DMS153 treated with DMSO at 0.1 percent for 48 hours (cell line): Measurements from ENCODE around the gene SH2D2A.

Source experiments
- DNase-seq: peaks from one replicate; lab custom pipeline; 2025; ENCODE audit not compliant: unreplicated experiment; lab: John Stamatoyannopoulos, UW

SH2D2A gene

DNA sequence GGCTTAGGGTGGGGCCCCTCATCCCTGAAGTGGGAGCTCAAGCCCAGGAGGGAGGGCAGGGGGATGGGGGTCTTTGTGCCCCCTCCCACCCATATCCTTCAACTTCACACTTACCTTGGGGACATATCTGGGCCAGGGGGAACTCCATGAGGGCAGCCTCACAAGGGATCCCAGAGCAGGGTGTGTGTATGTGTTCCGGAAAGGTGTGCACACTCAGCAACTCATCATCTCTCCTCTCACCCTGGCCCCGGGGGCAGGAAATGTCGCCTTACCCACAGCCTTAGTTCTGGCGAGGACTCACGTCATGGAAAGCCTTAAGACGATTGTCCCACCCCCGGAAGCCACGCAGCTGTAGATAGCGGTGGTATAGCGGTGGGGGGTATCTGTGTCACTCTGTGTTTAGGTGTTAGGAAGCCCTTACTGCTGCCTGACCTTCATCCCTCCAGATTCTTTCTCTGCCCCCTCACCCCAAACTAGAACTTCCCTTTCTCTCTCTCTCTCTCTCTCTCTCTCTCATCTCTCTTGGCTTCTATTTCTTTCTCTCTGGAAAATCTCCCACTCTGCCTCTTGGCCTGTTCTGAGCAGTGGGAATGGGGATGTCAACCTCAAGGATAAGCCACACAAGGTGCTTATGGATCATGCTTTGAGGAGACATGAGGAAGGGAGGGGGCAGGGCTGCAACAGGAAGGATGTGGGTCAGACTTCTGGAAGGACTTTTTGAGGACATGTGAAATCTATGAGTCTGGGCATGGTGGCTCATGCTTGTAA is at the start of gene SH2D2A:
TSS of gene SH2D2A (minus strand) at position 288 of the 768 bp plus-strand sequence. CDS start at position 148, 140 bp downstream.
- DNase-seq: no peak

GRCh38 chr1:156865865-156866248 is 49.2 kb upstream of the SH2D2A start:
- no peak for DNase-seq

DNA sequence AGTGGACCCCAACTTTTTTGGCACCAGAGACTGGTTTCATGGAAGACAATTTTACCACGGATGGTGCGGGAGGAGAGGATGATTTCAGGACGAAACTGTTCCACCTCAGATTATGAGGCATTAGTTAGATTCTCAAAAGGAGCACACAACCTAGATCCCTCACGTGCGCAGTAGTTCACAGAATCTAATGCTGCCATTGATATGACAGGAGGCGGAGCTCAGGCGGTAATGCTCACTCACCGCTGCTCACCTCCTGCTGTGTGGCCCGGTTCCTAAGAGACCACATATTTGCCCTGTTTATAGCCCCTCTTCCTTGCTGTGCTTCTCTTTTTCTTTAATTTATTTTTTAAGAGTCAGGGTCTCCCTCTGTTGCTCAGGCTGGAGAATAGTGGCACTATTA is 48.6 kb upstream of the SH2D2A start:
- DNase-seq: no peak

GRCh38 chr1:156864796-156865195 is 48.1 kb upstream of the SH2D2A start:
- DNase-seq: no peak

- DNase-seq: no peak
Observed at GRCh38 chr1:156863631-156864030, 47.0 kb upstream of the SH2D2A start.

- DNase-seq: no peak
Observed at GRCh38 chr1:156862997-156863599, 46.5 kb upstream of the SH2D2A start.

DNA sequence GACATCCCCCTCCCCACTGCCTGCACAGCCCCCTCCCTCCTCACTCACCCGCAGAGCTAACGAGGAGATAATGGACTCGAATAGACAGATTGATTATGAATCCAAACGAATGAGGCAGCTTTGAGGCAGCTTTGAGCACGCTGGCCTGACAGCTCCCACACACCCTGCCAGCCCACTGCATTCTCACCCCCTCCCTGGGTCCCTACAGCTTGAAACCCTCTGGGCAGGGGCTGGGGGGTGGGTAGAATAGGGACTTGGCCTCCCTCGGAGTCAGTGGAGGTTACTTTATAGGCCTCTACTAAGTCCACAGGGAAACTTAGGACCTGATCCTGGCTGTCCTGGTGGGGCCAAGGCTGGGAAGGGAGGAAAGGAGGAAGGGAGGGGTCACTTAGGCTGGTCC is 45.9 kb upstream of the SH2D2A start:
- DNase-seq: no peak

- DNase-seq: peak; percentile 28
Observed at GRCh38 chr1:156860628-156861423, 44.2 kb upstream of the SH2D2A start, which contains the start of gene NTRK1. Gene NTRK1, plus strand, starts transcription at chr1:156860865. Its CDS starts 70 bp downstream, at chr1:156860935.

DNA sequence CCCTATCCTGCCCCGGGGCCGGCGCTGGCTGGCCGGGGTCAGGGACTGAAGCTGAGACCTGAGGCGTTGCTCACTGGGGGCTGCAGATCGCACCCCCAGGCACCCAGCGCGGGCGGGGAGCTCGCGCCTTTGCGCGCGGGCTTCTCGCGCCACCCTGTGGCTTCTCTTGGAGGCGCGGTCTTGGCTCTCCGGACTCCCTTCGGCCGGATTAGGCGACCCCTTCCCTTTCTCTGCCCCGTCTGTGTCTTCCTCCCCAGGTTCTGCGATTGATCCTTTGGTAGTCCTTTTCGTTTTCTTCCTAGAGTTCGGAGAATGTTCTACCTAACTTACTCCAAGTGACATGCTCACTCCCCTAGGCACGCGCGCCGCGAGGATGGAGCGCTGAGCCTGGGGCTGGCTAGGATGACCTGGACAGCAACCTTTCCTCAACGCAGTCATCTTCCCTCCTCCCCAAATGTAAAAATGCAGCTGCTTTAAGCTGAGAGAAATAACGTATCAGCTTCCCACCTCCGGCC is 43.5 kb upstream of the SH2D2A start:
- DNase-seq: peak; percentile 28

DNA sequence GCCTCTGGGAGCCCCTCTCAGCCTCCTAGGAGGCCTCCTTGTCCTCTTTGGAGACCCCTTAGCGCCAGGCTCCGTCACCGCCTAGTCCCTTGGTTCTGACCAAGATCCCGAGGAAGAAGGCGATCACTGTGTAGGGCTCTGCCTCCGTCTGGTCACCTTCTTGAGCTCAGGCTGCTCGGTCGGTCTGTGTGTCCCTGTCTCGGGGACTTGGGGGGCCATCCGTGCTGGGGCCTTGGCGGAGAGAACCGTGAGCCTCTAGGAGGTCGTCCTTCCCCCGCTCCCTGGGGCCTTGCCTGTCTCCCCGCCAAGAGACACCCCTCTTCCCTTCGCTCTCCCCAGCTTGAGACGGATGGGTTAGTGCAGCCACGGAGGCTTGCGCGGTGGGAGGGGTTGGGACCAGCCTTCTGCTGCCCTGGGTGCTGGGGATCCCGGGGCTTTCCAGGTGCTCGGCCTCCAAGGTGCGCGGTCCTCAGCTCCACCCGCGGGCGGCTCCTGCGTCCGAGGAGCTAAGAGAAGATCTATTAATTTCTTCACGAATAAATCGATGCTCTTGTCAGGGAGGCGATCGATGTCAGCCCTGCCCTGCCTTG is 43.0 kb upstream of the SH2D2A start:
- DNase-seq: no peak

- DNase-seq: no peak
Observed at GRCh38 chr1:156858959-156859522, 42.4 kb upstream of the SH2D2A start, which contains the start of gene INSRR. Gene INSRR, minus strand, starts transcription at chr1:156859117. Its CDS starts 496 bp downstream, at chr1:156858621.

DNA sequence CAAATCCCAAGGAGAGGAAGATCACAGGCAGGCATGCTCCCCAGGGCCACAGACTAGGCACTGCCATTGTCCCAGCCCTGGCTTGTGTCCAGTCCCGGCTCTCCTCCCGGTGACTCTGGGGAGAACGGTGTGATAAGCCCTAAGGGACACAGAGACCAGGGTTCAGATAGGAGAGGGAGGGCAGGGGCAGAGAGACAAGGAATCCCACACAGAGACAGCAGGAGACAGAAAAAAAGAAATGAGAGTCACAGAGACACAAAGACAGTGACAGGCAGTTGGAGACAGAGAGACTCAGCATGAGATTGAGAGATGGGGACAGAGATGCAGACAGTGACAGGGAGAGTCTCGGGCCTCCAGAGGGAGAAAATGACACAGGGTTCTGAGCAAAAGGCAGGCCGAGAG is 41.9 kb upstream of the SH2D2A start:
- DNase-seq: peak; percentile 63

DNA sequence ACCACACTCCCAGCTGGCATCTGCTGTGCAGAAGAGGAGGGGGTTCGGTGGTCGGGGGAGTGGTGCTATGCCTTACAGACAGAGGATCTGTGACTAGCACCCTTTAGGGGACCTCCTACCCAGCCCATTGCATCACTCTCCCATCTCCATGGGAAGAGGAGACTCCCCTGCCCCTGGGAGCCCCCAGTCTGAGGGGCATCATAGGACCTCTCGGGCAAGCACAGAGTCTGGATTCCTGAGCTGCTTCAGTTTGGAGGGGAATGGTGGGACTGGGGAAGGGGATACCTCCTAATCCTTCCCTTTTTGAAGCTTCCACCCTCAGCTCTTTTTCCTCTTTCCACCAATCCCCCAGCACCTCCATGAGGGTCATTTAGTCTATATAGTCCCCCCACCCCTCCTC is 40.9 kb upstream of the SH2D2A start:
- DNase-seq: no peak

GRCh38 chr1:156856282-156856785 is 39.7 kb upstream of the SH2D2A start:
- no peak for DNase-seq

DNA sequence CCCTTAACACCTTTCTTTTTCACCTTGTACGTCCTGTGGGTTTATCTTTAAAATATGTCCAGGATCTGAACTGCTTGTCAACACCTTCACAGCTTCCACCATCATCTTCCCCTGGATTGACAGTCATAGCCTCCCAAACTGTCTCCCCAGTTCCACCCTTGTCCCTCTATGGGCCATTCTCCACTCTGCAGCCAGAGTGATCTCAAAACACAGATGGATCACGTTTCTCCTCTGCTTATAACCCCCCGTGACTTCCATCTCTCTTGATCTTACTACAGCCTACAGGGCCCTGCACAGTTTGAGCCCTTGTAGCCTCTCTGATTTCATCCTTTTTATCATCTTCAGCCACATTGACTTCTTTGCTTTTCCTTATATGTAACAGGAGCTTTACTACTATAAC is 38.0 kb upstream of the SH2D2A start:
- no peak for DNase-seq

- no peak for DNase-seq
Observed at GRCh38 chr1:156853761-156854160, 37.1 kb upstream of the SH2D2A start.

- peak; percentile 97 for DNase-seq
Observed at GRCh38 chr1:156852418-156852874, 35.8 kb upstream of the SH2D2A start.

DNA sequence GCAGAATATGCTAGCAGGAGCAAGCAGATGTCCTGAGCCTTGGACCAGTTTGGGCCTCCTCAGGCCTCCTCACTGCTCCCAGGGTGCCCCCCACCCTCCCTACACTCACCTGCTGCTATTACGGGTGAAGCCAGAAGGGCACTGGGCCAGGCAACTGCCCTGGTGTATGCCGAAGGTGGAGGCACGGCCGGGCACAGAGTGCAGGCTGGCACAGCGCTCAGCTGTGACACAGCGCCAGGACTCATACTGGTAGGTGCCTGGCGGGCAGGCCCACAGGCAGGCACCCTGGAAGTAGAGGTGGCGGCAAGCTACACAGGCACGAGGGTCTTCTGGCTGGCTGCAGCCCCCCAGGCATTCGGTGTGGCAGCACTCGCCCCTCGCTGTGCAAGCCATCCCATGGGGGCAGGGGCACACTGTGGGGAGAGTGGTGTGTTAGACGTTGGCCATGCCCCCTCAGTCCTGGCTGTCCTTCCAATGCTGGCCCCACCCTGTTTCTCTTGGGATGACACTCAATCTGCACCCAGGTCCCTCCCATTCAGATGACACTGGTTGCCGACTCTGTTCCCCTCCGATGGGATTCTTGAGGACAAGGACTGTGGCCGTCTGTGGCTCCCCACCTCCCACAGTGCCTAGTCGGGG is 35.2 kb upstream of the SH2D2A start:
- no peak for DNase-seq

DNA sequence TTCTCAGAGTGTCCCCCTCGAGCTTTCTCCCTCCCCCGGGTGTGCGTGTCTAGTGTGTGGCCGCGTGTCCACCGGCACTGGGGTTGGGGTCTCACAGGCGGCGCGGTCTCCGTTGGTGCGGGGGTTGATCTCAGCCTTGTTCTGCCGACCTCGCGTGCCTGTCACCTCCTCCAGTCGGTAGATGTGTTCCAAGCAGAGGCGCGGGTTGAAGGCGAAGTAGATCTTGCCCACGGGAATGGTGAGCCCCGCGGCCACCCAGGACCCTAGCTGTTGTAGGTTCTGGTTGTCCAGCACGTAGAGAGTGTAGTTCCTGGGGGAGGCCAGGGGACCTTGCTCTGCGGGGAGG is 32.5 kb upstream of the SH2D2A start:
- DNase-seq: no peak
